IMR-90 (cell line): ENCODE results near the gene BHLHA15. TPM values are rescaled to one million over a fixed set of nuclear protein-coding genes. Genes with fewer than 3 reads are reported as not detected.

Experiments
- ATAC-seq: fragments of 200-7000 bp; cut with Tn5 transposase; 2 replicates; pipeline ENCODE4 v1.9.1; 2020; ENCODE audit warnings: low read depth, mild to moderate bottlenecking, moderate library complexity
- BruUV-seq: library from RNA; stranded (reverse); fragments of 400-500 nt; replicated peaks from 2 replicates; lab custom pipeline; 2021; lab: Mats Ljungman, UMichigan
- CTCF ChIA-PET: fragments of 300-600 bp; formaldehyde crosslinking; extraction: SDS; loops from one replicate; lab custom pipeline; 2021; ENCODE audit warnings: antibody characterized with exemption; lab: Yijun Ruan, JAX
- POLR2A ChIA-PET: fragments of 300-600 bp; sonication (Branson Sonifier 250); formaldehyde crosslinking; loops from one replicate; lab custom pipeline; 2022; ENCODE audit warnings: antibody characterized with exemption; ENCODE audit not compliant: unreplicated experiment; lab: Charles Lee
- DNase-seq: peaks from one replicate; pipeline ENCODE4 v3.0.0; 2013
- H2AFZ ChIP-seq: replicated peaks from 2 replicates; pipeline ENCODE3; 2013; ENCODE audit warnings: low read length, mild to moderate bottlenecking; ENCODE audit not compliant: poor library complexity
- H2AK5ac ChIP-seq: 2 replicates; pipeline ENCODE4 v1.6.1; 2013; ENCODE audit warnings: low read depth, low read length, inconsistent platforms
- H2AK9ac ChIP-seq: replicated peaks from 2 replicates; pipeline ENCODE3; 2013; ENCODE audit warnings: mild to moderate bottlenecking, low read depth, low read length, moderate library complexity; ENCODE audit not compliant: poor library complexity
- H2BK120ac ChIP-seq: 2 replicates; pipeline ENCODE4 v1.6.1; 2013; ENCODE audit warnings: low read depth, low read length, inconsistent platforms
- H2BK15ac ChIP-seq: 3 replicates; pipeline ENCODE4 v1.6.1; 2013; ENCODE audit warnings: low read depth, low read length, inconsistent platforms
- H2BK20ac ChIP-seq: 2 replicates; pipeline ENCODE4 v1.6.1; 2013; ENCODE audit warnings: low read depth, mild to moderate bottlenecking, inconsistent platforms, low read length, moderate library complexity
- H2BK5ac ChIP-seq: 2 replicates; pipeline ENCODE4 v1.6.1; 2013; ENCODE audit warnings: mild to moderate bottlenecking, low read depth, low read length, inconsistent platforms; ENCODE audit not compliant: poor library complexity, severe bottlenecking
- H3K14ac ChIP-seq: replicated peaks from 2 replicates; pipeline ENCODE4 v1.6.1; 2013; ENCODE audit warnings: low read depth, low read length, inconsistent platforms
- H3K18ac ChIP-seq: 2 replicates; pipeline ENCODE4 v1.6.1; 2013; ENCODE audit warnings: low read depth, low read length, control low read depth
- H3K23ac ChIP-seq: 2 replicates; pipeline ENCODE4 v1.6.1; 2013; ENCODE audit warnings: low read depth, low read length, inconsistent platforms
- H3K27ac ChIP-seq: 2 replicates; pipeline ENCODE4 v1.5.1; 2013; ENCODE audit warnings: mild to moderate bottlenecking, control low read depth, low read length; ENCODE audit not compliant: insufficient read depth
- H3K27me3 ChIP-seq: 2 replicates; pipeline ENCODE4 v1.6.1; 2013; ENCODE audit warnings: low read length; ENCODE audit not compliant: control insufficient read depth, insufficient read depth
- H3K36me3 ChIP-seq: 2 replicates; pipeline ENCODE4 v1.6.1; 2013; ENCODE audit warnings: low read length, mixed read lengths; ENCODE audit not compliant: control insufficient read depth, insufficient read depth
- H3K4ac ChIP-seq: 2 replicates; pipeline ENCODE4 v1.6.1; 2013; ENCODE audit warnings: low read depth, low read length, inconsistent platforms
- H3K4me1 ChIP-seq: 2 replicates; pipeline ENCODE4 v1.6.1; 2013; ENCODE audit warnings: low read length, mixed read lengths; ENCODE audit not compliant: control insufficient read depth, insufficient read depth
- H3K4me2 ChIP-seq: 2 replicates; pipeline ENCODE4 v1.6.1; 2013; ENCODE audit warnings: low read depth, mild to moderate bottlenecking, control low read depth, low read length, moderate library complexity
- H3K4me3 ChIP-seq: 2 replicates; pipeline ENCODE4 v1.5.1; 2013; ENCODE audit warnings: low read depth, mild to moderate bottlenecking, control low read depth, low read length, moderate library complexity; ENCODE audit not compliant: insufficient read depth
- H3K56ac ChIP-seq: 2 replicates; pipeline ENCODE4 v1.6.1; 2013; ENCODE audit warnings: low read length, inconsistent platforms; ENCODE audit not compliant: insufficient read depth; ENCODE audit errors: extremely low read depth
- H3K79me1 ChIP-seq, 2 experiments: 2 replicates each; pipeline ENCODE4 v1.6.1; 2013; ENCODE audit warnings: low read length in 2 of 2, inconsistent platforms in 1 of 2, low read depth in 1 of 2
- H3K9ac ChIP-seq: 2 replicates; pipeline ENCODE4 v1.6.1; 2013; ENCODE audit warnings: low read depth, low read length, control low read depth
- H3K9me1 ChIP-seq: 2 replicates; pipeline ENCODE4 v1.6.1; 2013; ENCODE audit warnings: low read length, inconsistent platforms; ENCODE audit not compliant: insufficient read depth
- H3K9me3 ChIP-seq: 2 replicates; pipeline ENCODE4 v1.6.1; 2013; ENCODE audit warnings: low read length; ENCODE audit not compliant: control insufficient read depth, insufficient read depth
- H4K20me1 ChIP-seq: 2 replicates; pipeline ENCODE4 v1.6.1; 2013; ENCODE audit warnings: low read length, inconsistent platforms; ENCODE audit not compliant: insufficient read depth
- H4K5ac ChIP-seq: 2 replicates; pipeline ENCODE4 v1.6.1; 2013; ENCODE audit warnings: mild to moderate bottlenecking, low read depth, low read length, control low read depth
- H4K8ac ChIP-seq, 2 experiments: 2 replicates each; pipeline ENCODE4 v1.6.1; 2013; ENCODE audit warnings: low read depth in 2 of 2, low read length in 2 of 2, control low read depth in 1 of 2, inconsistent platforms in 1 of 2
- H4K91ac ChIP-seq: 2 replicates; pipeline ENCODE4 v1.6.1; 2013; ENCODE audit warnings: low read depth, low read length, inconsistent platforms; ENCODE audit not compliant: insufficient read depth
- CEBPB ChIP-seq: IDR thresholded peaks from 2 replicates; pipeline ENCODE4 v1.6.1; 2012; ENCODE audit warnings: low read depth, low read length, improper control_type of control experiment
- CHD1 ChIP-seq: IDR thresholded peaks from 2 replicates; pipeline ENCODE4 v1.6.1; 2012; ENCODE audit warnings: low read depth, low read length, improper control_type of control experiment
- CTCF ChIP-seq: conservative IDR thresholded peaks from 2 replicates; pipeline ENCODE4 v1.5.1; 2012; ENCODE audit warnings: mild to moderate bottlenecking, low read depth, low read length, improper control_type of control experiment
- ELK1 ChIP-seq: fragments of 150-350 bp; IDR thresholded peaks from 2 replicates; pipeline ENCODE4 v1.6.1; 2016; ENCODE audit warnings: low read depth, mild to moderate bottlenecking, low read length, moderate library complexity, borderline replicate concordance
- FOS ChIP-seq: fragments of 150-350 bp; IDR thresholded peaks from 2 replicates; pipeline ENCODE4 v1.6.1; 2016; ENCODE audit warnings: low read depth, low read length
- MAFK ChIP-seq: IDR thresholded peaks from 2 replicates; pipeline ENCODE4 v1.6.1; 2012; ENCODE audit warnings: low read depth, low read length, improper control_type of control experiment
- MXI1 ChIP-seq: IDR thresholded peaks from 2 replicates; pipeline ENCODE4 v1.6.1; 2012; ENCODE audit warnings: low read depth, mild to moderate bottlenecking, low read length, moderate library complexity, borderline replicate concordance
- RAD21 ChIP-seq: IDR thresholded peaks from 2 replicates; pipeline ENCODE4 v1.6.1; 2012; ENCODE audit warnings: low read length, improper control_type of control experiment
- RCOR1 ChIP-seq: IDR thresholded peaks from 2 replicates; pipeline ENCODE4 v1.6.1; 2012; ENCODE audit warnings: mild to moderate bottlenecking, low read length, improper control_type of control experiment; ENCODE audit not compliant: insufficient replicate concordance
- RFX5 ChIP-seq: IDR thresholded peaks from 2 replicates; pipeline ENCODE4 v1.8.0; 2012; ENCODE audit warnings: low read depth, mild to moderate bottlenecking, low read length, moderate library complexity
- SMC3 ChIP-seq: fragments of 150-350 bp; IDR thresholded peaks from 2 replicates; pipeline ENCODE4 v1.6.1; 2016; ENCODE audit warnings: low read depth, mild to moderate bottlenecking, antibody characterized with exemption, low read length, moderate library complexity
- WGBS, 2 experiments: methylation state at CpG; one replicate each; pipeline versions ENCODE4 v1.1.5 to v1.1.7; 2013; ENCODE audit warnings: missing lambda C conversion rate in 2 of 2; ENCODE audit not compliant: insufficient read length in 1 of 2; ENCODE audit errors: extremely low coverage in 2 of 2; 5-methylcytosine and 5-hydroxymethylcytosine counted together
- dilution Hi-C: fragments of 300-500 bp; cut with HindIII; formaldehyde crosslinking; loops from one replicate; pipeline ENCODE4 v1.14.3; 2018; ENCODE audit warnings: low sequenced_read_pairs; ENCODE audit not compliant: unreplicated experiment
- in situ Hi-C: fragments of 300-500 bp; cut with MboI; formaldehyde crosslinking; loops from 3 replicates; pipeline ENCODE4 v1.14.3; 2019; ENCODE audit warnings: low sequenced_read_pairs, inconsistent platforms, mixed read lengths
- intact Hi-C: fragments of 100-400 bp; cut with micrococcal nuclease; formaldehyde crosslinking; loops from 2 replicates; pipeline ENCODE4 v1.10.0; 2022
- polyA plus RNA-seq, 3 experiments: library from polyadenylated mRNA; depleted of rRNA; stranded (reverse); fragments of >200 nt; gene quantifications; 2 replicates each; pipeline ENCODE4 v1.2.3, GENCODE V29; 2012; ENCODE audit warnings: low replicate concordance in 1 of 3
- total RNA-seq: library from RNA; depleted of rRNA; stranded (reverse); fragments of >200 nt; gene quantifications from 2 replicates; pipeline ENCODE4 v1.2.3, GENCODE V29; 2012

Gene BHLHA15
- total and polyA plus RNA-seq, 2 of the 4 experiments (the other 2 are of a cell fraction), result not detected

- H4K20me1 ChIP-seq, result no peaks in the 10 kb centered on the region
- no peak overlapping the region for H2BK5ac ChIP-seq
- H3K23ac ChIP-seq, result no peak overlapping the region
- H3K4ac ChIP-seq, result no peak overlapping the region
- H2BK15ac ChIP-seq, result no peak overlapping the region; the same call in 2 of the 3 replicates
- no peak overlapping the region for H2BK20ac ChIP-seq
- 100% methylated on average over 1 of the region's 7 CpGs; no CpG with 5 or more reads in 1 of the 2 experiments for WGBS, 2 experiments
- H3K18ac ChIP-seq, result no peak overlapping the region
- no peak overlapping the region for H4K8ac ChIP-seq
- dilution Hi-C loops, result no loop called here
- H3K36me3 ChIP-seq, result 0 out of 2 replicates have a peak, but pooled peaks cover 2% of the 10 kb centered on the region
- H4K91ac ChIP-seq, result no peak overlapping the region
- H2AK9ac ChIP-seq, result no peak overlapping the region
- BruUV-seq, result no TSS peak
- H3K9me3 ChIP-seq, result no peaks in the 10 kb centered on the region
- H2AFZ ChIP-seq, result no peak overlapping the region
- no peak overlapping the region for H4K5ac ChIP-seq
- H3K14ac ChIP-seq, result no peak overlapping the region
- H3K4me2 ChIP-seq, result no peak overlapping the region
- no peak for TF ChIP-seq CEBPB
- no peak for TF ChIP-seq MAFK
- no peak for TF ChIP-seq SMC3
- TF ChIP-seq FOS, result no peak
- no peak for TF ChIP-seq MXI1
- no peak for TF ChIP-seq RAD21
- no peak for TF ChIP-seq ELK1
- TF ChIP-seq CTCF, result no peak
- TF ChIP-seq RCOR1, result no peak
- TF ChIP-seq RFX5, result no peak
- no peak for TF ChIP-seq CHD1
- intact Hi-C loops, result no loop called here
- ATAC-seq, result no peak
- no peaks in the 10 kb centered on the region for H3K27me3 ChIP-seq
- peaks cover 3% of the 10 kb centered on the region for H3K4me1 ChIP-seq
- no peaks in the 10 kb centered on the region; a peak in 2 of 4 replicates for H3K79me1 ChIP-seq
- H3K4me3 ChIP-seq, result no peak overlapping the region
- in situ Hi-C loops, result no loop called here
- CTCF ChIA-PET, result no interaction called here
- no peak overlapping the region for H2AK5ac ChIP-seq
- no peak overlapping the region for H2BK120ac ChIP-seq
- no peaks in the 10 kb centered on the region for H3K9me1 ChIP-seq
- DNase-seq, result no peak
- POLR2A ChIA-PET, result no interaction called here
- no peak overlapping the region for H3K27ac ChIP-seq
- H3K56ac ChIP-seq, result no peak overlapping the region
- H3K9ac ChIP-seq, result no peak overlapping the region
Observed at GRCh38 chr7:98185101-98185500, 26.1 kb upstream of the BHLHA15 start.
